TTC549 (cell line): ENCODE measurements around the gene SRPK3.
"Not testable (repeated sequence)": the region's sequence is repeated elsewhere in the genome, so short reads cannot be mapped to it uniquely, and the experiment has no call there.

Experiments used
- FAIRE-seq: peaks from 2 replicates; lab custom pipeline; 2012; peaks lifted over from hg19 to GRCh38; lab: Jason Lieb, UNC

The SRPK3 gene

GRCh38 chrX:153746991-153747390 is 33.9 kb upstream of the SRPK3 start:
- not testable (repeated sequence) for FAIRE-seq

DNA sequence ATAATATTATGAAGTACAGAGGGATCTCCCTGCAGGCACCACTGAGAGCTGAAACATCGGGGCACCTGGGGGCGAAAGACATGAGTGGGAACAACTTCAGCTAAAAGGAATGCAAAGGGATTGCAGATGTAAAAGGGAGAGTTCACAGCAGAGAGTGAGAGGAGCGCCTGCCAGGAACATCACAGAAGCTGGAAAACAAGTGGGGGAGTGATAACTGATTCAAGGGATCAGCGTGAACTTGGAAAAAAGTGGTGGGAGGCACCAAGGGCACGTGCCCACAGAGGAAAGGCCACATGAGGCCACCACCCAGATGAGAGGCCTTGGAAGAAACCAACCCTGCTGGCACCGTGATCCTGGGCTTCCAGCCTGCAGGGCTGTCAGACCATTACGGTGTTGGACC is 31.8 kb upstream of the SRPK3 start:
- not testable (repeated sequence) for FAIRE-seq

- FAIRE-seq = no peak
Observed at GRCh38 chrX:153750127-153750774, 30.6 kb upstream of the SRPK3 start.

GRCh38 chrX:153755136-153755535 is 25.7 kb upstream of the SRPK3 start:
- no peak for FAIRE-seq

DNA sequence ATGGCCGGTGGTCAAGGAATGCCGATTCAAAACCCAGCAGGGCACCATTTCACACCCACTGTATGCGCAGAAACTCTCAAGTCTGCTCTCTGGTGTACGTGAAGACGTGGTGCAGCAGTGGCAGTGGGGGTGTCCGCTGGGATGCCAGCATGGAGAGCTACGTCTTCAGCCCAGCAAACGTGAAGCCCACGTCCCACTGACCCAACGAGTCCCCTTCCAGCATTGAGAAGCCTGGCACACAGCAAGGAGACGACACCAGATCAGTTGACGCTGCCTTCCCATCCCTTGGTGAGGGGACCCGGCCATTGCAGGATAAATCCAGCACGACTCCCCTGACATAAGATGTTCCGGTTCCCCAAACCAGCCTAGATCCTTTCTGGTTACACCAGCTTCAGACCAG is 19.0 kb upstream of the SRPK3 start:
- FAIRE-seq = no peak

- no peak for FAIRE-seq
Observed at GRCh38 chrX:153762626-153763173, 18.1 kb upstream of the SRPK3 start.

DNA sequence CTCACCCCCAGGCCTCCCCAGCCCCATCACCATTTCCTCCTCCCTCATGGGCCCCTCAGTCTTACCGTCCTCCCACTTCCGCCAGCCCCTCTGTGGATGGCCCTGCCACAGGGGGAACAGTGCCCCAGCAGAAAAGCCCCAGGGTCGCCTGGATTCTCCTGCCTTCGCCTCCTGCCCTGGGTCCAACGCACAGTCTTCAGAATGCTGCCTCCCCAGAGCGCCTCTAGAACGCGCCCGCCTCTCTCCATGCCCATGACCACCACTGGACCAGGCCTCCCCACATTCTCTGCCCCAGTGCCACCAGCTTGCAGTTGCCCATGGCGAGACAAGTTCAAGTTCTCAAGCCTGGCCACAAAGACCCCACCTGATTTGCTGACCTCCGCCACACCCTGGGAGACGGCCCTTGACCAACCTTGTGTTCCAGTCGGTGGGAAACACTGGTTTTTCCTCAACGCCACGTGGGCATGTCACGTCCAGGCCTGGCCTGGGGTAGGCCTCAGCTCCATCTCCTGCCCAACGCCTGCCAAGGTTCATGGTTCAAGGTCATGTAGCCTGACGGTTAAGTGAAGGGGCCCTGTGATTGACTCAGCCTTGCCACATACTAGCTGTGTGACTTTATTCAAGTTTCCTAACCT is 17.4 kb upstream of the SRPK3 start:
- no peak for FAIRE-seq

GRCh38 chrX:153763989-153764755 is 16.7 kb upstream of the SRPK3 start, which contains the start of gene PLXNB3:
TSS of gene PLXNB3 (plus strand) at chrX:153764249. CDS start at chrX:153765536, 1,287 bp downstream.
- FAIRE-seq = no peak

- FAIRE-seq = no peak
Observed at GRCh38 chrX:153764786-153765137, 16.1 kb upstream of the SRPK3 start.

DNA sequence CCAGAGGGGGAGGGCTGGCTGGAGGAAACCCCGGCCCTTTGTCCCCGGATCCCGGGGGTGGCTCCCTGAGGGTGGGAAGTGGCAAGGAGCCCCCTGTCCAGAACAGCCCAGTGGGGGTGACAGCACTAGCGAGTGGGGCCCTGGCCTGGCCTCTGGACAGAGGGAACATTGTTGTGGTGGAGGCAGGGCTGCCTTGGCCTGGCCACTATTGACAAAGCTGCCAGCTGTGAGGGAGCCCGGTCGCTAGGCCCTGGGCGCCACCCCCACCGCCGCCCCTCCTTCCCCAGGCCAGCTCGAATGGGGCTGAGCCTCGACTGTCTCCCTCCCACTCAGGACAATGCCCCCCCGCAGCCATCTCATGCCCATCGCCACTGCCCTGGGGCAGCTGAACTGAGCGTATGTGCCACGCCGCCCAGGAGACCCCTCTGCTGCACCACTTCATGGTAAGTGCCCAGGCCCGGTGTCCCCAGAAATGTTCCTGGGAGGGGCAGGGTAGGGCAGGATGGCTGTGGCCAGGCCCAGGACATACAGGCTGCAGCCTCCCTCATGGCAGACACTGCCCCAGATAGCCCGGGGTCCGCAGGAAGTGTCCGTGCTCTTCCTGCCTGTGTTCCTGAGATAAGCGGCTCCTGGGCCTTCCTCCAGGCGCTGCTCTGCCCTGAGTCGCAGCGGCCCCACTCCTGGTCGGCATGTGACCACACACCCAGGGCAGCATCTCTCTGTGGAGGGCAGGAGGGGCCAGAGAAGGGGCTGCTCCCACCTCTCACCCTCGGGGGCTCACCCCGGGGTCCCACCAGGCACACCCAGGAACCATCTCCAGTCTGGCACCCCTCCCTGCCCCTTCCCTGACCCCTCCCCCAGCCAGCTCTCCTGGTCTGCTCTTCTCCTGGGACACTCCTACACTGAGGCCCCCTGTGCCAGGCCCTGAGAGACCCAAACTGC is 15.4 kb upstream of the SRPK3 start:
- no peak for FAIRE-seq

DNA sequence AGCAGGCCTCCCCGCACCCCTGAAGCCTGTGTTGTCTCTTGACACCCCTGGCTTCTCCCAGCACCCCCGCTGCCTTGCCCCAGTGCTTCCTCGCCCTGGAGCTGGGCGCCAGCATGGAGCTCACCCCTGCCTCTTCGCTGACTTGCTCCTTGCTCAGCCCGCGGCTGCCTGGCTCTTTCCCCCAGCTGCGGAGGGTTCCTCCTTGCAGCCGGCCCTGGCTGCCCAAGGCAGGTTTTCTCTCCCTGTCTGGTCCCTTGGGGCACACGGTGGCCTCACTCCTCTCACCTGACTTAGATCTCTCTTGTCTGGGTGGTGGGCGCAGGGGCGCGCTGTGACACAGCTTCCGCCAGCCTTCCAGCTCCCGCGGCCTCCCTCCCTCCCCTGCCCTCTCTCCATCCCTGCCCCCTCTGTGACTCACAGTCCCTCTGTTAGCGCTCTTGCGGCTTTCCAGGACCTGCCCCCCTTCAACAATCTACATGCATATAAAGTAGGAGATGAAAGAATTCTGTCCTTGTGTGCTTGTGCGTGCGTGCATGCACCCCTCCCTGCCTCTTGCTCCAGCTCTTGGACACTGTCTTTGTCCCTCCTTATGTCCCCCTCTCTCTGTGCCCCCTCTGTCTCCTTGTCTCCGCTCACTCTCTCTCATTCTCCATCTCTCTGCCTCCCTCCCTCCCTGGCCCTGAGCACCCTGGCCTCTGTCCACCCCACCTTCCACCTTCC is 14.6 kb upstream of the SRPK3 start:
- no peak for FAIRE-seq

- no peak for FAIRE-seq
Observed at GRCh38 chrX:153766871-153767673, 13.8 kb upstream of the SRPK3 start.

- no peak for FAIRE-seq
Observed at GRCh38 chrX:153767674-153768055, 13.2 kb upstream of the SRPK3 start.

- no peak for FAIRE-seq
Observed at GRCh38 chrX:153768311-153769157, 12.3 kb upstream of the SRPK3 start.

DNA sequence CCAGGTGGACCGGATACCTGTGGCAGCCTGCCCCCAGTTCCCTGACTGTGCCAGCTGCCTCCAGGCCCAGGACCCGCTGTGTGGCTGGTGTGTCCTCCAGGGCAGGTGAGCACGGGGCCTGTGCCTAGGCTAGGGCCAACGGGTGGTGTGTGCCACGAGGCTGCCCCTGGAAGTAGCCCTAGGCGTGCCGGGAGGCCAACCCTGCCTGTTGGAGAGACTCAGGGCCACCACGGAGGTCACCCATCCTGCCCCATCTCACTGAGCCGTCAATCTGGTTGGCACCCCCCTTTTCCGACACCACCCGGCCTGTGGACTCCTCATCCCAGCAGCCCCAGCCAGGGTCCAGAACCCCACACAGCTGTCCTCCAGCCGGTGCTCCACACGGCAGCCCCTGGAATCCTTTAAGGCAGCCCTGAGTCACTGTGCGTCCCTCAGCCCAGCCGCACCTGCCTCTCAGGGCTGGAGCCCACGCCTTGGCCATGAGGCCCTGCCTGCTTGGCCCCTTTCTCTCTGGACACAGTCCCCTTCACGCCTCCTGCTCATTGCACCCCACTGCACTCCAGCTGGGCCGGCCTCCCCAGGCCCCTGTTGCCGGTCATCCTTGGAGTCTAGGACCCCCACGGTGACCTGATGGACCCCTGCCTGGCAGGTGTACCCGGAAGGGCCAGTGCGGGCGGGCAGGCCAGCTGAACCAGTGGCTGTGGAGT is 11.5 kb upstream of the SRPK3 start:
- FAIRE-seq = no peak

- FAIRE-seq = no peak
Observed at GRCh38 chrX:153769865-153770600, 10.8 kb upstream of the SRPK3 start.

DNA sequence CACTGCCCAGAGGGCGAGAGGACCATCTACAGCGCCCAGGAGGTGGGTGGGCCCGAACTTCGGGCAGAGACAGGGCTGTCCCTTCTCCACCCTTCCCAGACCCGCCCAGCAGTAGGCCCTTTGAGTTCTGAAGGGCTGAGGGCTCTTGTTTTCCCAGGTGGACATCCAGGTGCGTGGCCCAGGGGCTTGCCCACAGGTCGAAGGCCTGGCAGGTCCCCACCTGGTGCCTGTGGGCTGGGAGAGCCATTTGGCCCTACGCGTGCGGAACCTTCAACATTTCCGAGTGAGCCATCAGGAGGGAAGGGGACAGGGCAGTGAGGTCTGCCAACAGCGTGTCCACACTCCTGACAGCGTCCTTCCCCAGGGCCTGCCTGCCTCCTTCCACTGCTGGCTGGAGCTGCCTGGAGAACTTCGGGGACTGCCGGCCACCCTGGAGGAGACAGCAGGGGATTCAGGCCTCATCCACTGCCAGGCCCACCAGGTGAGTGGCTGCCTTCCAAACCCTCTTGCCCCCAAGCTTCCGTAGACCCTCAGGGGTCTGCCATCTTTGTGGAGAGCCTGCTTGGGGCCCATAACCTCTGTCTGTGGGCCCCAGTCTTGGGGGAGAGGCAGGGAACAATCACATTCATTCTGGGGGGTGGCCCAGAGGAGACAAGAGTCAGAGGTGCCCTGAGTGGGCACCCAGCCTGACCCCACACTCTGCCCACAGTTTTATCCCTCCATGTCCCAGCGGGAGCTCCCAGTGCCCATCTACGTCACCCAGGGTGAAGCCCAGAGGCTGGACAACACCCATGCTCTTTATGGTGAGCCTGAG is 10.0 kb upstream of the SRPK3 start:
- no peak for FAIRE-seq
